ENCODE data around the gene NDEL1.

- TF ChIP-seq GLIS3 (CRISPR knock-in tag; IDR thresholded peaks at IDR 0.05): no peak
- no peak for TF ChIP-seq TSHZ2 (CRISPR knock-in tag; IDR thresholded peaks at IDR 0.05)
- TF ChIP-seq SNAI2 (CRISPR knock-in tag; IDR thresholded peaks at IDR 0.05): no peak
- no peak for TF ChIP-seq ISL1 (CRISPR knock-in tag; IDR thresholded peaks at IDR 0.05)
- no peak for TF ChIP-seq TCF4 (CRISPR knock-in tag; IDR thresholded peaks at IDR 0.05; ENCODE audit: borderline replicate concordance)
- no peak for TF ChIP-seq PATZ1 (CRISPR knock-in tag; IDR thresholded peaks at IDR 0.05; ENCODE audit: borderline replicate concordance)
- no peak for TF ChIP-seq ESRRG (CRISPR knock-in tag; IDR thresholded peaks at IDR 0.05)
- TF ChIP-seq ARNTL (CRISPR knock-in tag; IDR thresholded peaks at IDR 0.05; ENCODE audit: borderline replicate concordance, low read depth): no peak
- TF ChIP-seq ZFP3 (CRISPR knock-in tag; IDR thresholded peaks at IDR 0.05): no peak
- no peak for TF ChIP-seq OSR1 (CRISPR knock-in tag; IDR thresholded peaks at IDR 0.05)
- no peak for TF ChIP-seq POU6F1 (CRISPR knock-in tag; IDR thresholded peaks at IDR 0.05; ENCODE audit: borderline replicate concordance, low read depth)
- TF ChIP-seq TOX (CRISPR knock-in tag; IDR thresholded peaks at IDR 0.05; ENCODE audit: borderline replicate concordance): no peak
- no peak for TF ChIP-seq ZNF8 (CRISPR knock-in tag; IDR thresholded peaks at IDR 0.05)
- TF ChIP-seq ZNF70 (CRISPR knock-in tag; IDR thresholded peaks at IDR 0.05): no peak
Observed at GRCh38 chr17:8392274-8392673, 43.4 kb upstream of the NDEL1 start.

Measured in SK-N-SH treated with all-trans-retinoic acid at 6 μM for 48 hours (cell line).